Left colon (tissue), 2 donors: ENCODE measurements around the gene BBS5. TPM values are rescaled to one million over a fixed set of nuclear protein-coding genes. Genes with fewer than 3 reads are reported as not detected.
A peak's percentile ranks its signal among the peaks of the same experiment; 100 is the strongest.
"Not testable (repeated sequence)": the region's sequence is repeated elsewhere in the genome, so short reads cannot be mapped to it uniquely, and the experiment has no call there.

Experiments used
- ATAC-seq: fragments of 200-7000 bp; cut with Tn5 transposase; one replicate; pipeline ENCODE4 v1.9.1; 2020; ENCODE audit warnings: mild to moderate bottlenecking, moderate library complexity
- DNase-seq, 2 donors: peaks; one replicate each; pipeline ENCODE4 v3.0.0-alpha.2; 2020
- intact Hi-C, 2 donors: fragments of 100-400 bp; cut with DNase I in 1 of 2; cut with micrococcal nuclease in 1 of 2; formaldehyde crosslinking; loops; one replicate each; pipeline versions ENCODE4 v1.11.2 to v1.14.0; 2022; cut with DNase I, micrococcal nuclease
- total RNA-seq, 2 donors: library from RNA; stranded (reverse); fragmentation: NEBNext Ultra II Directional; extraction: Animal tissue kit (Norgen Biotek cat#: 25700); gene quantifications; one replicate each; pipeline ENCODE4 v1.2.1, GENCODE V29; 2021
- donor health status: DM: no; HTN: no; CAD: no.
- donor health status: DM: yes; HTN: yes; CAD: no.

Gene BBS5
- total RNA-seq, 2 donors from 2014 or later = 1.4 to 2.6 TPM

GRCh38 chr2:169523681-169524080, 44.4 kb downstream of the BBS5 start:
- no peak for ATAC-seq
- intact Hi-C loops = loop anchor here in 1 of 2 donors (10.0 kb wide), 1 partner anchor 401 kb away; no protein-coding TSS in a partner anchor
- DNase-seq = no peak

- intact Hi-C loops = loop anchor here in 1 of 2 donors (10.0 kb wide), 1 partner anchor 399 kb away; no protein-coding TSS in a partner anchor
- DNase-seq (no peak), ATAC-seq (no peak)
Observed at GRCh38 chr2:169525434-169525833, 46.1 kb downstream of the BBS5 start.

GRCh38 chr2:169526451-169526850, 47.2 kb downstream of the BBS5 start:
- no peak for ATAC-seq
- intact Hi-C loops = loop anchor here in 1 of 2 donors (10.0 kb wide), 1 partner anchor 398 kb away; no protein-coding TSS in a partner anchor

GRCh38 chr2:169528271-169528701, 49.0 kb downstream of the BBS5 start:
- intact Hi-C loops = loop anchor here in 1 of 2 donors (10.0 kb wide), 1 partner anchor 397 kb away; no protein-coding TSS in a partner anchor
- DNase-seq = peak; percentile 31 to 80
- peak; percentile 77 for ATAC-seq

More at GRCh38 chr2:169526451-169526850, 47.2 kb downstream of the BBS5 start:
- no peak for DNase-seq

GRCh38 chr2:169539460-169539859, 60.2 kb downstream of the BBS5 start:
- intact Hi-C loops, ATAC-seq: not testable (repeated sequence)

GRCh38 chr2:169540146-169540545, 60.9 kb downstream of the BBS5 start:
- no peak for DNase-seq
- ATAC-seq = no peak
- intact Hi-C loops = no loop called here

More at GRCh38 chr2:169539460-169539859, 60.2 kb downstream of the BBS5 start:
- not testable (repeated sequence) for DNase-seq

GRCh38 chr2:169542433-169542832, 63.1 kb downstream of the BBS5 start:
- intact Hi-C loops = no loop called here
- no peak for ATAC-seq

GRCh38 chr2:169546756-169547155, 67.5 kb downstream of the BBS5 start:
- ATAC-seq = no peak
- intact Hi-C loops = no loop called here
- DNase-seq = no peak

More at GRCh38 chr2:169542433-169542832, 63.1 kb downstream of the BBS5 start:
- no peak for DNase-seq

Other genes starting within 250 kb of the BBS5 start
- not detected for gene LRP2, start 117.0 kb upstream of the BBS5 start, total RNA-seq
- gene KLHL41, start 30.2 kb downstream of the BBS5 start, total RNA-seq = under 1 TPM in 1 of 2 donors, not detected in 1; 0.25 TPM
- 10 to 100 TPM; 65.8 to 69.2 TPM for gene FASTKD1, start 94.4 kb downstream of the BBS5 start, total RNA-seq
- gene PPIG, start 104.9 kb downstream of the BBS5 start, total RNA-seq = 10 to 100 TPM; 46.9 to 50.5 TPM
- not detected for gene CFAP210, start 214.9 kb downstream of the BBS5 start, total RNA-seq
- 1 to 10 TPM; 7.4 to 8.3 TPM for gene PHOSPHO2, start 215.0 kb downstream of the BBS5 start, total RNA-seq